Measurements from ENCODE around the gene RNF19B.

Gene RNF19B

GRCh38 chr1:32992489-32993323 lies 28.1 kb upstream of the RNF19B start:
- TF ChIP-seq TCF12 (IDR thresholded peaks at IDR 0.05; ENCODE audit: low read depth) (peak; percentile 41; the same call in 1 of the 2 replicates), TAF1 (IDR thresholded peaks at IDR 0.05; ENCODE audit: low read depth) (no peak), ZBTB7A (IDR thresholded peaks at IDR 0.05; ENCODE audit: low read depth) (no peak), TEAD4 (IDR thresholded peaks at IDR 0.05) (peak; percentile 73)

DNA sequence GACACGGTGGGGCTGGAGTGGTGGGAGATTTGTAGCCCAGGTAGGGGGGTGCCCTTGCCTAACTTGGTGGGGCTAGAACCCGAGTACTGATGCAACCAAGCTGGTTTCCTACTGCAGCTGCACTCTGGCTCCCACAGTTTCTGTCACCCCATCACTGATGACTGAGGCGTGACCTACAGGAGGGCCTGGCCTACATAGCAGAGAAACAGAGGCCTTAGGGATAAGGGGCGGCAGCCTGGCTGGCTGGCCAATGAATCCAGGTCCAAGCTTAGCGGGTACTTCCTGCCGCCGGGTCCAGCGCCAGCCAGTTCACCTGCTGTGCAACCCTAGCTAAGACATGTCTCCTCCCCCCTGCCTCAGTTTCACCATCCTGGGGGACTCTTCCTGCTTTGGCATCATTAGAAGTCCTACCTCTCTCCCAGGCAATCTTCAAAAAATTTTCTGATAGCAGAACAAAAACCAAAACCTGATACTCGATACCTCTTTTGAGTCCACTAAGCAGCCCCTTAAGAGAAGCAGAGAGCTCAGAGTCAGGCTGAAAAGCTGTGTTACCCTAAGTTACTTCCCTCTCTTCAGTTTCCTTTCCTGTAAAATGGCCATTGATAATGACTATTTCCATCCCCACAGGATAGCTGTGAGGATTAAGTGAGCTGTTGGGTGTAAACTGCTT lies 27.3 kb upstream of the RNF19B start:
- TF ChIP-seq TCF12 (IDR thresholded peaks at IDR 0.05; ENCODE audit: low read depth), result no peak
- no peak for TF ChIP-seq YY1 (IDR thresholded peaks at IDR 0.05; ENCODE audit: low read depth)
- TF ChIP-seq EP300 (IDR thresholded peaks at IDR 0.05; ENCODE audit: borderline replicate concordance), result no peak
- TF ChIP-seq NFIC (IDR thresholded peaks at IDR 0.05), result no peak
- no peak for TF ChIP-seq TAF1 (IDR thresholded peaks at IDR 0.05; ENCODE audit: low read depth)

- TF ChIP-seq RAD21 (IDR thresholded peaks at IDR 0.05; ENCODE audit: low read depth) (no peak), EP300 (IDR thresholded peaks at IDR 0.05; ENCODE audit: borderline replicate concordance) (no peak), EGR1 (IDR thresholded peaks at IDR 0.05) (no peak), TCF12 (IDR thresholded peaks at IDR 0.05; ENCODE audit: low read depth) (no peak), TAF1 (IDR thresholded peaks at IDR 0.05; ENCODE audit: low read depth) (no peak), CREB1 (IDR thresholded peaks at IDR 0.05; ENCODE audit: low read depth) (no peak), YY1 (IDR thresholded peaks at IDR 0.05; ENCODE audit: low read depth) (no peak), CEBPB (IDR thresholded peaks at IDR 0.05) (no peak)
- TF ChIP-seq, protein P1, sequence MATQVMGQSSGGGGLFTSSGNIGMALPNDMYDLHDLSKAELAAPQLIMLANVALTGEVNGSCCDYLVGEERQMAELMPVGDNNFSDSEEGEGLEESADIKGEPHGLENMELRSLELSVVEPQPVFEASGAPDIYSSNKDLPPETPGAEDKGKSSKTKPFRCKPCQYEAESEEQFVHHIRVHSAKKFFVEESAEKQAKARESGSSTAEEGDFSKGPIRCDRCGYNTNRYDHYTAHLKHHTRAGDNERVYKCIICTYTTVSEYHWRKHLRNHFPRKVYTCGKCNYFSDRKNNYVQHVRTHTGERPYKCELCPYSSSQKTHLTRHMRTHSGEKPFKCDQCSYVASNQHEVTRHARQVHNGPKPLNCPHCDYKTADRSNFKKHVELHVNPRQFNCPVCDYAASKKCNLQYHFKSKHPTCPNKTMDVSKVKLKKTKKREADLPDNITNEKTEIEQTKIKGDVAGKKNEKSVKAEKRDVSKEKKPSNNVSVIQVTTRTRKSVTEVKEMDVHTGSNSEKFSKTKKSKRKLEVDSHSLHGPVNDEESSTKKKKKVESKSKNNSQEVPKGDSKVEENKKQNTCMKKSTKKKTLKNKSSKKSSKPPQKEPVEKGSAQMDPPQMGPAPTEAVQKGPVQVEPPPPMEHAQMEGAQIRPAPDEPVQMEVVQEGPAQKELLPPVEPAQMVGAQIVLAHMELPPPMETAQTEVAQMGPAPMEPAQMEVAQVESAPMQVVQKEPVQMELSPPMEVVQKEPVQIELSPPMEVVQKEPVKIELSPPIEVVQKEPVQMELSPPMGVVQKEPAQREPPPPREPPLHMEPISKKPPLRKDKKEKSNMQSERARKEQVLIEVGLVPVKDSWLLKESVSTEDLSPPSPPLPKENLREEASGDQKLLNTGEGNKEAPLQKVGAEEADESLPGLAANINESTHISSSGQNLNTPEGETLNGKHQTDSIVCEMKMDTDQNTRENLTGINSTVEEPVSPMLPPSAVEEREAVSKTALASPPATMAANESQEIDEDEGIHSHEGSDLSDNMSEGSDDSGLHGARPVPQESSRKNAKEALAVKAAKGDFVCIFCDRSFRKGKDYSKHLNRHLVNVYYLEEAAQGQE (IDR thresholded peaks at IDR 0.05; ENCODE audit: low read depth), result no peak
- TF ChIP-seq, protein P2, sequence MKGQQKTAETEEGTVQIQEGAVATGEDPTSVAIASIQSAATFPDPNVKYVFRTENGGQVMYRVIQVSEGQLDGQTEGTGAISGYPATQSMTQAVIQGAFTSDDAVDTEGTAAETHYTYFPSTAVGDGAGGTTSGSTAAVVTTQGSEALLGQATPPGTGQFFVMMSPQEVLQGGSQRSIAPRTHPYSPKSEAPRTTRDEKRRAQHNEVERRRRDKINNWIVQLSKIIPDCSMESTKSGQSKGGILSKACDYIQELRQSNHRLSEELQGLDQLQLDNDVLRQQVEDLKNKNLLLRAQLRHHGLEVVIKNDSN (IDR thresholded peaks at IDR 0.05), result no peak
- TF ChIP-seq, protein P3, sequence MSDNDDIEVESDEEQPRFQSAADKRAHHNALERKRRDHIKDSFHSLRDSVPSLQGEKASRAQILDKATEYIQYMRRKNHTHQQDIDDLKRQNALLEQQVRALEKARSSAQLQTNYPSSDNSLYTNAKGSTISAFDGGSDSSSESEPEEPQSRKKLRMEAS (IDR thresholded peaks at IDR 0.05), result no peak
These were observed 26.8 kb upstream of the RNF19B start for GRCh38 chr1:32991386-32991785.

DNA sequence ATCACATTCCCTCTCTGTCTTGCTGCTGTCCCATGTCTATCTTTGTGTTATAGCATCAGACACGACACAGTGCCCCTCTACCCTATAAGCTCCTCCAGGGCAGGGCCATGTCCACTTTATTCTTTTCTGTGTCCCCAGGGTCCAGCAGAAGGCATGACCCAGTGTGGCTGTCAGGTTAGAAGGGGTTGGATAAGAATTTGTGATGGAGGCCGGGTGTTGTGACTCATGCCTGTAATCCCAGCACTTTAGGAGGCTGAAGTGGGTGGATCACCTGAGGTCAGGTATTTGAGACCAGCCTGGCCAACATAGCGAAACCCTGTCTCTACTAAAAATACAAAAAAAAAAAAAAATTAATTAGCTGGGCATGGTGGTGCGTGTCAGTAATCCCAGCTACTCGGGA lies 26.3 kb upstream of the RNF19B start:
- TF ChIP-seq EP300 (IDR thresholded peaks at IDR 0.05; ENCODE audit: borderline replicate concordance) (no peak), CREB1 (IDR thresholded peaks at IDR 0.05; ENCODE audit: low read depth) (no peak), TCF12 (IDR thresholded peaks at IDR 0.05; ENCODE audit: low read depth) (no peak), EGR1 (IDR thresholded peaks at IDR 0.05) (no peak)

DNA sequence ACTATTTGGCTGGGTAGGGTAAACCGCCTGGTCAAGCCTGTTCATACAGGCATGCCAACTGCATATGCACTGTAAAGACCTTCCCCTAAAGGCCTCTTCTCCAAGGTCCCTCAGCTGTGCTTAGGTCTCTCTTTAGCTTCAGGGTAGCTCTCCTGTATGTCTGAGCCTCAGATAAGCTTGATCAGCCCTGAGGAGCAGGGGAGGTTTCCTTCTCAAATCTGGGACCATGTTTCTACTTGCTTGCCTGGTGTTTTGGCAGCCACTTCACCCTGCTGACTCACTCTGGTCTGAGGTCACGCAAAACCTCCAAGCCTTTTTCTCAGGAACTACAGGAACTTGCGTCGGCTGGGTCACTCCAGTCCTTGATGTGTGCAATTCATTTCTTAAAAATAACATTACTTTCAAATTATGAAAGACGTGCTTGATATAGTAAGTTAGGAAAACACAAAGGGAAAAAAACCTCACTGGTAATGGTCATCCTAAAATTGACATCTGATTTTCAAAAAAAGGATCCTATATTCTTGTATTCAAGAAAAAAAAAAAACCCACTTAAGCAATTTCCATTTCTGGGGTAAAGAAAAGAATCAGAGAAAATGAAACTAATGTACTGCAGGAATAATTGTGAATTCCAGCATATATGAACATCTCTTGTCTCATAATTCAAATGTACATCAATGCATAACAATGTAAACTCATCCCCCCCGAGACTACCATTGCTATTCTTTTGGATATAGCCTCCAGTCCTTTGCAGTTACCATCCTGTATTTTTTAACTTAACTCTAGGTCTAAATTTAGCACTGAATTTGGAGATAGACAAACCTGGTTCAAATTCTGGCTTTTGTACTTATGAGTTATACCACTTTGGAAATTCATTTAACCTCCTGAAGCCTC lies 24.8 kb upstream of the RNF19B start:
- TF ChIP-seq NFIC (IDR thresholded peaks at IDR 0.05) (peak; percentile 43), RAD21 (IDR thresholded peaks at IDR 0.05; ENCODE audit: low read depth) (no peak)

DNA sequence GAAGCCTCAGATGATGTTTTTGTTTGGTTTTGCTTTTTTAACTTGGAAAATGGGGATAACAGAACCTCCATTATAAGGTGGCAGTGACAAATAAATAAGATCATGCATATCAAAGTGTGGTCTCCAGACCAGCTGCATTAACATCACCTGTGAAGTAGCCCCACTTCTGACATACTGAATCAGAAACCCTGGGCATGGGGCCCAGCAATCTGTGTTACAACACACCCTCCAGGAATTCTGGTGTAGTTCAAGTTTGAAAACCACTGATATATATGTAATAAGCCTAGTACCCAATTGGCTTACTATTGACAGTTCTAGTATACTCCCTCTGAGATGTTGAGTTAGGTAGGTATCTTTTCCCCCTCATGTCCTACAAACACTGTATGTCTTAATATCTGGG lies 24.1 kb upstream of the RNF19B start:
- TF ChIP-seq, protein P3 (IDR thresholded peaks at IDR 0.05), result no peak
- no peak for TF ChIP-seq CREB1 (IDR thresholded peaks at IDR 0.05; ENCODE audit: low read depth)
- TF ChIP-seq, protein P1 (IDR thresholded peaks at IDR 0.05; ENCODE audit: low read depth), result no peak
- TF ChIP-seq EGR1 (IDR thresholded peaks at IDR 0.05), result no peak
- no peak for TF ChIP-seq TAF1 (IDR thresholded peaks at IDR 0.05; ENCODE audit: low read depth)
- TF ChIP-seq TCF12 (IDR thresholded peaks at IDR 0.05; ENCODE audit: low read depth), result no peak
- no peak for TF ChIP-seq CEBPB (IDR thresholded peaks at IDR 0.05)
